ENCODE data around the gene ARHGAP22. TPM values are rescaled to one million over a fixed set of nuclear protein-coding genes. Genes with fewer than 3 reads are reported as not detected.
A peak's percentile ranks its signal among the peaks of the same experiment; 100 is the strongest.

ARHGAP22 gene
- total RNA-seq, 3 donors from 2014 or later = 2.6 to 8.2 (median 4.8) TPM

- H3K27ac ChIP-seq = no peak overlapping the region
Observed at GRCh38 chr10:48525113-48525512, 79.8 kb downstream of the ARHGAP22 start.

GRCh38 chr10:48523820-48524758 is 80.8 kb downstream of the ARHGAP22 start:
- H3K4me1 ChIP-seq = peaks cover 0 to 10% of the 10 kb centered on the region in 2 donors
- H3K27me3 ChIP-seq = no peaks in the 10 kb centered on the region
- H3K27ac ChIP-seq = no peak overlapping the region
- TF ChIP-seq CTCF (IDR thresholded peaks at IDR 0.05) = no peak
- TF ChIP-seq POLR2A (IDR thresholded peaks at IDR 0.05) = no peak
- no peak for TF ChIP-seq POLR2AphosphoS5 (IDR thresholded peaks at IDR 0.05)
- no peaks in the 10 kb centered on the region for H3K9me3 ChIP-seq
- DNase-seq (ENCODE audit: low spot score in 2 of 2) = no peak
- H3K36me3 ChIP-seq = no peaks in the 10 kb centered on the region
- intact Hi-C loops (cut with DNase I; ENCODE audit: low total_unique reads) = no loop called here
- peak overlapping the region; percentile 39 to 66 (median 52) for H3K4me3 ChIP-seq

More at GRCh38 chr10:48525113-48525512, 79.8 kb downstream of the ARHGAP22 start:
- TF ChIP-seq POLR2A (IDR thresholded peaks at IDR 0.05) (no peak), POLR2AphosphoS5 (IDR thresholded peaks at IDR 0.05) (no peak), CTCF (IDR thresholded peaks at IDR 0.05) (no peak)
- Histone ChIP-seq H3K36me3 (no peaks in the 10 kb centered on the region), H3K27me3 (no peaks in the 10 kb centered on the region), H3K9me3 (no peaks in the 10 kb centered on the region), H3K4me1 (peaks cover 0 to 10% of the 10 kb centered on the region in 2 donors), H3K4me3 (no peak overlapping the region)
- no peak for DNase-seq (ENCODE audit: low spot score in 2 of 2)
- intact Hi-C loops (cut with DNase I; ENCODE audit: low total_unique reads) = no loop called here

GRCh38 chr10:48523212-48523819 is 81.6 kb downstream of the ARHGAP22 start:
- Histone ChIP-seq H3K4me1 (peaks cover 0 to 10% of the 10 kb centered on the region in 2 donors), H3K36me3 (no peaks in the 10 kb centered on the region), H3K27me3 (no peaks in the 10 kb centered on the region), H3K27ac (no peak overlapping the region), H3K4me3 (peak overlapping the region; percentile 39 to 66 (median 52)), H3K9me3 (no peaks in the 10 kb centered on the region)
- no peak for TF ChIP-seq POLR2A (IDR thresholded peaks at IDR 0.05)
- TF ChIP-seq CTCF (IDR thresholded peaks at IDR 0.05) = no peak
- no peak for TF ChIP-seq POLR2AphosphoS5 (IDR thresholded peaks at IDR 0.05)
- DNase-seq (ENCODE audit: low spot score in 2 of 2) = peak in 1 of 2 donors; percentile 28
- intact Hi-C loops (cut with DNase I; ENCODE audit: low total_unique reads) = no loop called here

GRCh38 chr10:48522011-48522765 is 82.7 kb downstream of the ARHGAP22 start:
- TF ChIP-seq CTCF (IDR thresholded peaks at IDR 0.05) (no peak), POLR2A (IDR thresholded peaks at IDR 0.05) (no peak), POLR2AphosphoS5 (IDR thresholded peaks at IDR 0.05) (no peak)
- H3K4me1 ChIP-seq = peaks cover 0 to 10% of the 10 kb centered on the region in 2 donors
- H3K9me3 ChIP-seq = no peaks in the 10 kb centered on the region
- H3K27ac ChIP-seq = no peak overlapping the region
- intact Hi-C loops (cut with DNase I; ENCODE audit: low total_unique reads) = no loop called here
- no peaks in the 10 kb centered on the region for H3K27me3 ChIP-seq
- no peaks in the 10 kb centered on the region for H3K36me3 ChIP-seq
- no peak overlapping the region for H3K4me3 ChIP-seq
- no peak for DNase-seq (ENCODE audit: low spot score in 2 of 2)
